K562 (cell line): ENCODE data around the gene MBD2. TPM values are rescaled to one million over a fixed set of nuclear protein-coding genes. Genes with fewer than 3 reads are reported as not detected.

Source experiments
- POLR3A ChIP-seq: IDR thresholded peaks from 2 replicates; pipeline ENCODE4 v1.6.1; 2011; ENCODE audit warnings: borderline replicate concordance, mild to moderate bottlenecking, moderate library complexity; ENCODE audit not compliant: insufficient read length, insufficient read depth; ENCODE audit errors: extremely low read depth
- PURB ChIP-seq: sonication (generic); formaldehyde crosslinking; IDR thresholded peaks from 2 replicates; pipeline ENCODE4 v1.9.0; 2021; ENCODE audit warnings: low read depth, mild to moderate bottlenecking, missing genetic modification reagents
- RHOXF2B ChIP-seq: fragments of 250-450 bp; sonication (Bioruptor Pico); conservative IDR thresholded peaks from 2 replicates; pipeline ENCODE4 v1.5.1; 2021
- STAT5B ChIP-seq: fragments of 250-450 bp; sonication (Bioruptor Pico); IDR thresholded peaks from 2 replicates; pipeline ENCODE4 v1.8.0; 2021; ENCODE audit warnings: mild to moderate bottlenecking, inconsistent platforms
- TFAP4 ChIP-seq: sonication (generic); formaldehyde crosslinking; IDR thresholded peaks from 2 replicates; pipeline ENCODE4 v1.8.0; 2022; ENCODE audit warnings: missing genetic modification reagents, mild to moderate bottlenecking, moderate library complexity, borderline replicate concordance
- ZBED1 ChIP-seq: IDR thresholded peaks from 2 replicates; pipeline ENCODE4 v1.6.1; 2014
- ZNF121 ChIP-seq: sonication (generic); formaldehyde crosslinking; conservative IDR thresholded peaks from 2 replicates; pipeline ENCODE4 v1.8.0; 2022; ENCODE audit warnings: missing genetic modification reagents
- ZNF239 ChIP-seq: fragments of 250-450 bp; sonication (Bioruptor Pico); IDR thresholded peaks from 2 replicates; pipeline ENCODE4 v1.4.0; 2020; ENCODE audit warnings: mild to moderate bottlenecking
- polyA plus RNA-seq, 8 experiments: library from polyadenylated mRNA; depleted of rRNA in 4 of 8; stranded (reverse) in 5 of 8; unstranded in 3 of 8; fragments of >200 nt; fragmentation: Nextera tagmentation in 2 of 8; fragmentation: Illumina TruSeq in 1 of 8; extraction: Ambion mirVana in 2 of 8; extraction: Trizol in 1 of 8; gene quantifications; 2 replicates each; pipeline versions ENCODE4 v1.2.1 to v1.2.3, GENCODE V29; 2011 to 2014; ENCODE audit warnings: inconsistent platforms in 1 of 8, missing spikeins in 1 of 8
- total RNA-seq, 7 experiments: library from RNA; depleted of rRNA in 6 of 7; stranded (reverse); fragments of >200 nt in 6 of 7; fragmentation: Illumina TruSeq in 2 of 7; extraction: Trizol in 2 of 7; gene quantifications; 2 replicates each; pipeline versions ENCODE4 v1.2.1 to v1.2.3, GENCODE V29; 2011 to 2021; ENCODE audit warnings: low replicate concordance in 1 of 7
- TF ChIP-seq, protein P1 (sequence below): fragments of 200-800 bp; sonication (Bioruptor generic); IDR thresholded peaks from 2 replicates; pipeline ENCODE4 v1.6.1; 2016; ENCODE audit warnings: missing genetic modification characterization, missing compliant biosample characterization
- TF ChIP-seq, protein P2 (sequence below): sonication (generic); IDR thresholded peaks from 2 replicates; pipeline ENCODE4 v1.6.1; 2016
- TF ChIP-seq, protein P3 (sequence below), 2 experiments: fragments of 200-800 bp in 1 of 2; sonication (Bioruptor generic) in 1 of 2; sonication (generic) in 1 of 2; formaldehyde crosslinking in 1 of 2; IDR thresholded peaks in 1 of 2; conservative IDR thresholded peaks in 1 of 2; 2 replicates each; pipeline versions ENCODE4 v1.5.0 to v1.6.1; 2016 to 2020; ENCODE audit warnings: missing compliant biosample characterization in 1 of 2, missing genetic modification characterization in 1 of 2, missing genetic modification reagents in 1 of 2
- TF ChIP-seq, protein P4 (sequence below), 2 experiments: IDR thresholded peaks; 2 replicates each; pipeline ENCODE4 v1.6.1; 2011; ENCODE audit warnings: borderline replicate concordance in 1 of 2, control low read depth in 1 of 2, low read depth in 1 of 2, low read length in 1 of 2, mild to moderate bottlenecking in 1 of 2, mixed read lengths in 1 of 2, moderate library complexity in 1 of 2; ENCODE audit not compliant: insufficient read depth in 1 of 2, insufficient read length in 1 of 2, poor library complexity in 1 of 2, severe bottlenecking in 1 of 2; ENCODE audit errors: extremely low read depth in 1 of 2

The MBD2 gene
- total and polyA plus RNA-seq, 9 of the 15 experiments (the other 6 are each of a cell fraction or from before 2014, with no cell fraction given) = 4.4 to 40.2 (median 13.9) TPM

GRCh38 chr18:54224379-54225014 is at the start of gene MBD2 (continued):
- TF ChIP-seq, protein P1, sequence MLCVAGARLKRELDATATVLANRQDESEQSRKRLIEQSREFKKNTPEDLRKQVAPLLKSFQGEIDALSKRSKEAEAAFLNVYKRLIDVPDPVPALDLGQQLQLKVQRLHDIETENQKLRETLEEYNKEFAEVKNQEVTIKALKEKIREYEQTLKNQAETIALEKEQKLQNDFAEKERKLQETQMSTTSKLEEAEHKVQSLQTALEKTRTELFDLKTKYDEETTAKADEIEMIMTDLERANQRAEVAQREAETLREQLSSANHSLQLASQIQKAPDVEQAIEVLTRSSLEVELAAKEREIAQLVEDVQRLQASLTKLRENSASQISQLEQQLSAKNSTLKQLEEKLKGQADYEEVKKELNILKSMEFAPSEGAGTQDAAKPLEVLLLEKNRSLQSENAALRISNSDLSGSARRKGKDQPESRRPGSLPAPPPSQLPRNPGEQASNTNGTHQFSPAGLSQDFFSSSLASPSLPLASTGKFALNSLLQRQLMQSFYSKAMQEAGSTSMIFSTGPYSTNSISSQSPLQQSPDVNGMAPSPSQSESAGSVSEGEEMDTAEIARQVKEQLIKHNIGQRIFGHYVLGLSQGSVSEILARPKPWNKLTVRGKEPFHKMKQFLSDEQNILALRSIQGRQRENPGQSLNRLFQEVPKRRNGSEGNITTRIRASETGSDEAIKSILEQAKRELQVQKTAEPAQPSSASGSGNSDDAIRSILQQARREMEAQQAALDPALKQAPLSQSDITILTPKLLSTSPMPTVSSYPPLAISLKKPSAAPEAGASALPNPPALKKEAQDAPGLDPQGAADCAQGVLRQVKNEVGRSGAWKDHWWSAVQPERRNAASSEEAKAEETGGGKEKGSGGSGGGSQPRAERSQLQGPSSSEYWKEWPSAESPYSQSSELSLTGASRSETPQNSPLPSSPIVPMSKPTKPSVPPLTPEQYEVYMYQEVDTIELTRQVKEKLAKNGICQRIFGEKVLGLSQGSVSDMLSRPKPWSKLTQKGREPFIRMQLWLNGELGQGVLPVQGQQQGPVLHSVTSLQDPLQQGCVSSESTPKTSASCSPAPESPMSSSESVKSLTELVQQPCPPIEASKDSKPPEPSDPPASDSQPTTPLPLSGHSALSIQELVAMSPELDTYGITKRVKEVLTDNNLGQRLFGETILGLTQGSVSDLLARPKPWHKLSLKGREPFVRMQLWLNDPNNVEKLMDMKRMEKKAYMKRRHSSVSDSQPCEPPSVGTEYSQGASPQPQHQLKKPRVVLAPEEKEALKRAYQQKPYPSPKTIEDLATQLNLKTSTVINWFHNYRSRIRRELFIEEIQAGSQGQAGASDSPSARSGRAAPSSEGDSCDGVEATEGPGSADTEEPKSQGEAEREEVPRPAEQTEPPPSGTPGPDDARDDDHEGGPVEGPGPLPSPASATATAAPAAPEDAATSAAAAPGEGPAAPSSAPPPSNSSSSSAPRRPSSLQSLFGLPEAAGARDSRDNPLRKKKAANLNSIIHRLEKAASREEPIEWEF (CRISPR knock-in tag) = no peak
- TF ChIP-seq, protein P2, sequence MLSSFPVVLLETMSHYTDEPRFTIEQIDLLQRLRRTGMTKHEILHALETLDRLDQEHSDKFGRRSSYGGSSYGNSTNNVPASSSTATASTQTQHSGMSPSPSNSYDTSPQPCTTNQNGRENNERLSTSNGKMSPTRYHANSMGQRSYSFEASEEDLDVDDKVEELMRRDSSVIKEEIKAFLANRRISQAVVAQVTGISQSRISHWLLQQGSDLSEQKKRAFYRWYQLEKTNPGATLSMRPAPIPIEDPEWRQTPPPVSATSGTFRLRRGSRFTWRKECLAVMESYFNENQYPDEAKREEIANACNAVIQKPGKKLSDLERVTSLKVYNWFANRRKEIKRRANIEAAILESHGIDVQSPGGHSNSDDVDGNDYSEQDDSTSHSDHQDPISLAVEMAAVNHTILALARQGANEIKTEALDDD = peak; percentile 55; the same call in 1 of the 2 replicates
- TF ChIP-seq PURB (CRISPR knock-in tag) (no peak), TFAP4 (CRISPR knock-in tag) (peak; percentile 97), ZNF239 (CRISPR knock-in tag) (no peak), POLR3A (no peak), ZBED1 (no peak), ZNF121 (CRISPR knock-in tag) (no peak), RHOXF2B (CRISPR knock-in tag) (no peak), STAT5B (CRISPR knock-in tag) (no peak)
- TF ChIP-seq, protein P3, sequence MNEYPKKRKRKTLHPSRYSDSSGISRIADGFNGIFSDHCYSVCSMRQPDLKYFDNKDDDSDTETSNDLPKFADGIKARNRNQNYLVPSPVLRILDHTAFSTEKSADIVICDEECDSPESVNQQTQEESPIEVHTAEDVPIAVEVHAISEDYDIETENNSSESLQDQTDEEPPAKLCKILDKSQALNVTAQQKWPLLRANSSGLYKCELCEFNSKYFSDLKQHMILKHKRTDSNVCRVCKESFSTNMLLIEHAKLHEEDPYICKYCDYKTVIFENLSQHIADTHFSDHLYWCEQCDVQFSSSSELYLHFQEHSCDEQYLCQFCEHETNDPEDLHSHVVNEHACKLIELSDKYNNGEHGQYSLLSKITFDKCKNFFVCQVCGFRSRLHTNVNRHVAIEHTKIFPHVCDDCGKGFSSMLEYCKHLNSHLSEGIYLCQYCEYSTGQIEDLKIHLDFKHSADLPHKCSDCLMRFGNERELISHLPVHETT (CRISPR knock-in tag; conservative IDR thresholded peaks at IDR 0.05 in 1 of 2, IDR thresholded peaks at IDR 0.05 in 1 of 2) = peak in 1 of 2 experiments; percentile 79; a peak in 2 of 4 replicates
- TF ChIP-seq, protein P4, sequence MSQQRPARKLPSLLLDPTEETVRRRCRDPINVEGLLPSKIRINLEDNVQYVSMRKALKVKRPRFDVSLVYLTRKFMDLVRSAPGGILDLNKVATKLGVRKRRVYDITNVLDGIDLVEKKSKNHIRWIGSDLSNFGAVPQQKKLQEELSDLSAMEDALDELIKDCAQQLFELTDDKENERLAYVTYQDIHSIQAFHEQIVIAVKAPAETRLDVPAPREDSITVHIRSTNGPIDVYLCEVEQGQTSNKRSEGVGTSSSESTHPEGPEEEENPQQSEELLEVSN (IDR thresholded peaks at IDR 0.05; ENCODE audit: borderline replicate concordance in 1 of 2, extremely low read depth in 1 of 2, insufficient read depth in 1 of 2, insufficient read length in 1 of 2, low read depth in 1 of 2, low read length in 1 of 2, poor library complexity in 1 of 2, severe bottlenecking in 1 of 2) = peak in 1 of 2 experiments; percentile 43
